Fibroblast of skin of back (primary cell): ENCODE results near the gene DOHH.
"Not testable (repeated sequence)": the region's sequence is repeated elsewhere in the genome, so short reads cannot be mapped to it uniquely, and the experiment has no call there.

Experiments used
- DNase-seq: peaks from one replicate; pipeline ENCODE4 v3.0.0-alpha.2; 2013

DOHH gene

GRCh38 chr19:3518659-3519058 is 18.2 kb upstream of the DOHH start:
- DNase-seq: no peak

DNA sequence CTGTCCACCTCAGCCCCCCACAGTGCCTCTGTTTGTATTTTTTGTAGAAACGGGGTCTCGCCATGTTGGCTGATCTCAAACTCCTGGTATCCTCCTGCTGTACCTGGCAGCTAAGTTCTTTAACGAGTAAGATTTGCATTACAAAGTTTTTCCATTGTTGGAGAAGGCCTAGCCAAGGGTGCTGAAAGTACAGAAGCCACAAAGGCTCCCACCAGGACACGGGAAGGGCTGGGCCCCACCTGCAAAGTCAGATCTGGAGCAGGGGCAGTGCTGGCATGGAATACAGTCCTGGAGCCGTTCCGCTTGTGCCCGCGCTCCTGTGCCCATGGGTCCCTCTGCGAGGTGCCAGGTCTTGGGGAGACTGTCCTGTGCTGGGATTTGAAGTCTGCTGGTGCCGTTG is 17.8 kb upstream of the DOHH start:
- DNase-seq: no peak

GRCh38 chr19:3517638-3518037 is 17.2 kb upstream of the DOHH start:
- no peak for DNase-seq

DNA sequence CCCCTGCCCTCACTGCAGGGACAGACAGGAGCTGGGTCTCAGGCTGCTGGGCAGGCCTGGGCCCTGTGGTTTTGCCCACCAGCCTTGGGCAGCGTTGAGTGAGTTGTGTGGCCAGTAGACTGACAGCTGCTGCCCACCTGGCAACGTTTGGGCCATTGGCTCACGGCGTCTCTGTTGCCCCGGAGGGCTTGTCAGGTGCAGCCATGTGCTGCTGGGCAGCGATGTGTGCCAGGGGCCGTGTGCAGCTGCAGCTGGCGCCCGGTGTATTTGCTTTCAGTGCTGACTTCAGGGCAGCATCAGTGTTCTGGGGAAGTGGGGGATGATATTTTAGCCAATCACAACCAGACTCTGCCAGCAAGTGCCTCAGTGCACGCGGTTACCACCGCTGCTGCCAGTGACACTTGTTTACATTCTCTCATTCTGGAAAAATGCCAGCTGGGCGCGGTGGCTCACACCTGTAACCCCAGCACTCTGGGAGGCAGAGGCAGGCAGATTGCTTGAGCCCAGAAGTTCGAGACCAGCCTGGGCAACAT is 16.3 kb upstream of the DOHH start:
- no peak for DNase-seq

GRCh38 chr19:3515891-3516422 is 15.5 kb upstream of the DOHH start:
- DNase-seq: peak; percentile 46

DNA sequence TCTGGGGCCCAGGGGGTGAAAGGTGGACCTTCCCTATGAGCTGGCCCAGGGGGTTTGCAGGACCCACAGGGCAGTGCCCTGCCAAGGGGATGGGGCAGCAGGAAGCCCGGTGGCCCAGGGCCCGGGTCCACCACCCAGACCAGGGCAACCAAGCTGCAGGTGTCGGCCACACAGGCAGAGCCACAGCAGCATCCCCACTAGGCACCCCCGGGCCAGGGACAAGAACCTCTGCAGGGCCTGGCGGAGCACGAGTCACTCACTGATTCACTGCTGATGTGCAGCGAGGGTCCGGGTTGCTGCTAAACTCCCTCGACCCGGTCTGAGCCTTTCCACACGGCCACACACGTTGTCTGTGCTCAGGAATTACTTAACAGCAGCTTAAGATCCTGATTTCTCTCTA is 14.5 kb upstream of the DOHH start:
- DNase-seq: peak; percentile 42

DNA sequence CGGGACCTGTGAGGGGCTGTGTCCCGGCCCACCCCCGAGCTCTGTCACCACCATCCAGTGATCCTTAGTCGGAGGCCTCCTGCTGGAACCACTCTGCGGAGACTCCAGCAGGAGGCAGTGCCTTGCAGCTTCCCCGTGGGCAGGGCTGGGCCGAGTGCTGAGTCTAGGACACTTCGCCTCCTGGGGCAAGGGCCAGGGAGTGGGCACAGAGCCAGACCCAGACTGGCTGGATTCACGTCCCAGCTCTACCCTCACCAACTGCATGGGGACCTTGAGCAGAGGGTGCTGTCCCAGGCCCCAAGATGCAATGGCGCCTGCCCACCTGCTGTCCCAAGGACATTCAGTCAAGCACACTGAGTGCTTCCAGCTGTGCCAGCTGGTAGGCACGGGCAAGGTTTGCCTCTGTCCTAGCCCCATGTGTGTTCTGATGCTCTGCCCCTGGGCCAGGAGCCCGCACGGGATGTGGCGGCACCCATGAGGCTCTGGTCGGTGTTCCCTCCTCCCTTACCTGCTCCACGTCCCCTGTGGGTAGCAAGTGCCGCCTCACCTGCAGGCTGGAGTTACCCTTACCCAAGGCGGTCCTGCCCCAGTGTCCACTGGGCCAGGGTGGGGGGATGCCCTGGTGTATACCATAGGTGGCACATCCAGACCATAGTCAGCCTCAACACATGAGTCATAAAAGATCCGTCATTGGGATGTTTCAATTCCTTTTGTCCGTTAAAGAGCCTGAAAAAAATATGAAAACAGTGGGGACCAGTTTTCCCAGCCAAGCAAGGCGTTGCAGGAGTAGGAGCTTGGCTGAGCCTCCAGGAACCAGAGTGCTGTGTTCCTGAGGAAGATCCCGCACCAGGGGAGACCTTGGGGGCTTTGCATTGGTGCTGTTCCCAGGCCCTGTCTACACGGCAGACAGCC is 13.0 kb upstream of the DOHH start:
- peak; percentile 9 for DNase-seq

GRCh38 chr19:3512562-3513228 is 12.2 kb upstream of the DOHH start:
- no peak for DNase-seq

DNA sequence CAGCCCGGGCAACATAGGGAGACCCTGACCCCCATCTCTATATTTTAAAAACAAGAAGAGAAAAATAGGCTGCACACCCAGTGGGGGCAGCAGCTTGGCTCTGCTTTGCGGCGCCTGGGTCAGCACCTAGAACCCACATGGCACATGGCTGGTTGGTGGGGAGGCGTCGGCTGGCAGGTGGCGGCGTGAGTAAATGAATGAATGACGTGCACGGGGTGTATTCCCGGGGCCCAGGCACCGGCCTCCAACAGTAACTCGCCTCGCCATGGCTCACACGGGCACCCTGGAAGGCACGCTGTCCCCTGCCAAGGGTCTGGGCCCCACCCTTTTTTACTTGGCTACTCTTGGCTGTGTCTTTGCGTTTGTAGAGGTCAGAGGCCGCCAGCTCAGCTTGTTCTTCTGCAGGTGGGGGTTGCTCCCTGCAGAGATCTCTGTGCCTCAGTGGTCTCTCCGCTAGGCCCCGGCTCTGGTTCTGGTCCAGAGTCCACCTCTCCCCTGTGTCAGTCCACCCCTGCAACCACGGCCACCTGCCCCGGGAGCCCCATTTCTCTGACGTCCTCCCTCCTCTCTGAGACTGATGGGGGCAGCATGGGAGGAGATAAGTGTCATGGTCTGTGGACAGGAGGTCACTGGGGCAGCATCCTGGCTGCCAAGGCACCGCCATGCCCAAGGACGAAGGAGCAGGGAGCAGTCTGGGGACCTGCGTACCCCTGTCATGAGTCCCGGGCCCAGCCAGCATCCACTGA is 11.2 kb upstream of the DOHH start:
- DNase-seq: no peak

- no peak for DNase-seq
These were observed 10.3 kb upstream of the DOHH start for GRCh38 chr19:3510727-3511126.

GRCh38 chr19:3509566-3509989 is 9.1 kb upstream of the DOHH start:
- peak; percentile 45 for DNase-seq

- DNase-seq: peak; percentile 15
These were observed 8.5 kb upstream of the DOHH start for GRCh38 chr19:3508771-3509535.

GRCh38 chr19:3508121-3508661 is 7.7 kb upstream of the DOHH start:
- DNase-seq: not testable (repeated sequence)

GRCh38 chr19:3507371-3508120 is 7.1 kb upstream of the DOHH start:
- DNase-seq: peak; percentile 17

GRCh38 chr19:3506384-3507340 is 6.2 kb upstream of the DOHH start:
- peak; percentile 12 for DNase-seq

DNA sequence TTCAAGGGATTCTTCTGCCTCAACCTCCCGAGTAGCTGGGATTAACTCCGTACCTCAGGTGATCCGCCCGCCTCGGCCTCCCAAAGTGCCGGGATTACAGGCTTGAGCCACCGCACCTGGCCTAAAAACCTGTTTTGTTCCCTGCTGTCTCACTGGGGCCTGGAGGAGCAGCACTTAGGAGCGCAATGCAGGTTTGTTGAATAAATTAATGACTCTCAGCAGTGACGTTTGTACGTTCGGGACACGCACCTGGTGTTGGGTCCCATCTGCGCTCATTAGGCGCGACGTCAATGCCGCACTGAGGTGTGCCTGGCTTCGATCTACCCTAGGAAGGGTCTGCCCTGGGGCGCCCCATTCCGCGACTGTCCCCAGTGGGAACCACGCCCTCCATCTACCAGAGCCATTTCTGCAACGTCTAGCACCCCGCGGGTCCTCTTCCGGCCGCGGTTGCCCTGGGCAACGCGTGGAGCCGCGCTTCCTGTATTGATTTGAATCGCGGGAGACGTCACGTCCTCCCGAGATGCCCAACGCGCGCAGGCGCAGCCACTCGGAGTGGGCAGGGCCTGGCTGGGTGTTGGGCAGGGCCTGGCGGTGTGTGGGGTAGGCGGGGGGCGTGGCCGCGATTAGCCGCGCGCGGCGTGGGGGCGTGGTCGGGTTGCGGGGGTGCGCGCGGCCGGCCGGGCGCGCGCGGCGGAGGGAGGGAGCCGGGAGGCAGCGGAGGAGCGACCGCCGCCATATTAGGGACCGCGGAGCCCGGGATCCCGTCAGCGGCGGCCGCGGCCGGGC is 5.3 kb upstream of the DOHH start, which contains the start of gene FZR1:
FZR1 (plus strand) TSS at position 714 of the 786 bp plus-strand sequence. CDS start 16,679 bp downstream, outside the sequence.
- peak; percentile 98 for DNase-seq

DNA sequence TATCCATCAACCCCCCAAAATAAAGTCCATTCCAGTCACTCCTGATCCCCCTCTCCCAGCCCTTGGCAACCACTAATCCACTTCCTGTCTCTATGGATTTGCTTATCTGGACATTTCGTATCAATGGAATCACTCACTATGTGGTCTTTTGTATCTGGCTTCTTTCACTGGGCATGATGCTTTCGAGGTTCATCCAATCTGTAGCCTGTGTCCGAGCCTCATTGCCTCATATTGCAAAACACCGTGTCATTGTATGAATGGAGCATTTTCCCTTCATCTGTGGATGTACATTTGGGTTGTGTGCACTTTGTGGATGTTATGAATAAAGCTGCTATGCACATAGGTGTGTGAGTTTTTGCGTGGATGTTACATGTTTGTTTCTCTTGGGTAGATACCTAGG is 4.3 kb upstream of the DOHH start:
- DNase-seq: peak; percentile 6

DNA sequence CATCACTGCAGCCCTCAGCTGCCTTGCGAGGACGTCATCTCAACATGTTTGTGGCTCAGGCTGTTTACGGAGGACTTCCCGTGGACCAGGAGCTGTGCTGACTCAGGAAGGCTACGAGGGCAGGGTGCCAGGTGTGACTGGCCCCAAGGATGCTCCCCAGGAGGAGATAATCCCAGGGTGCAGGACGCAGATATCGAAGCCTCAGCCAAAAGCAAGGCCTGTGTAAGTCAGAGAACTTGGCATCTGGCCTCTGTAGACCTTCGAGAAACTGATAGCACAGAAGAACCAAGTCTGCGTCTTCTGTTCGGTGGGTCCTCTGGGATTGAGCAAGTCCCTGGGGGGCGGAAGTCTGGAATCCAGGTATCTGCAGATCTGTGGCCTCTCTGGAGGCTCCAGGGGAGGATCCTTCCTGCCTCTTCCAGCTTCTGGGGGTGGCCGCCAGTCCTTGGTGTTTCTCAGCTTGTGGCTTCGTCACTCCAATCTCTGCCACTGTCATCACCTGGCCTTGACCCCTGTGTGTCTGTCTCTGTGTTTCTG is 2.6 kb upstream of the DOHH start:
- no peak for DNase-seq
